Naive thymus-derived CD4-positive, alpha-beta T cell (primary cell): ENCODE data around the gene HRCT1. TPM values are rescaled to one million over a fixed set of nuclear protein-coding genes. Genes with fewer than 3 reads are reported as not detected.

ENCODE experiments used
- ATAC-seq: fragments of 150-1000 bp; cut with Tn5 transposase; 2 replicates; pipeline ENCODE4 v1.10.0; 2021; ENCODE audit warnings: mild to moderate bottlenecking, moderate library complexity
- CTCF ChIA-PET: fragments of 350-600 bp; sonication (Branson Sonifier 250); formaldehyde crosslinking; loops from one replicate; lab custom pipeline; 2021; ENCODE audit warnings: antibody characterized with exemption; lab: Charles Lee
- POLR2A ChIA-PET: fragments of 350-600 bp; sonication (Branson Sonifier 250); formaldehyde crosslinking; loops from one replicate; lab custom pipeline; 2021; ENCODE audit warnings: antibody characterized with exemption, inconsistent platforms; lab: Charles Lee
- DNase-seq, 9 donors: peaks; one replicate each; pipeline versions ENCODE4 v3.0.0 to v3.0.0-alpha.2; 2020 to 2022; ENCODE audit warnings: mixed read lengths in 1 of 9
- H3K27ac ChIP-seq: one replicate; pipeline ENCODE4 v1.7.0; 2013; ENCODE audit warnings: mild to moderate bottlenecking, low read depth, low read length, moderate library complexity
- H3K27me3 ChIP-seq, 2 donors: one replicate each; pipeline ENCODE4 v1.7.0; 2013; ENCODE audit warnings: low read length in 2 of 2, mild to moderate bottlenecking in 2 of 2, moderate library complexity in 2 of 2; ENCODE audit not compliant: control insufficient read depth in 2 of 2, insufficient read depth in 2 of 2
- H3K36me3 ChIP-seq, 3 experiments: 1 replicate in 2 of 3; 2 replicates in 1 of 3; pipeline ENCODE4 v1.7.0; 2013; ENCODE audit warnings: low read length in 3 of 3, mild to moderate bottlenecking in 3 of 3, moderate library complexity in 1 of 3; ENCODE audit not compliant: insufficient read depth in 3 of 3, control insufficient read depth in 2 of 3
- H3K4me1 ChIP-seq, 2 donors: one replicate each; pipeline ENCODE4 v1.7.0; 2013; ENCODE audit warnings: low read length in 2 of 2, mild to moderate bottlenecking in 2 of 2, moderate library complexity in 1 of 2; ENCODE audit not compliant: control insufficient read depth in 2 of 2, insufficient read depth in 2 of 2
- H3K4me3 ChIP-seq: 2 replicates; pipeline ENCODE4 v1.7.0; 2013; ENCODE audit warnings: mild to moderate bottlenecking, low read length
- H3K9me3 ChIP-seq, 3 experiments: 1 replicate in 2 of 3; 2 replicates in 1 of 3; pipeline ENCODE4 v1.7.0; 2013; ENCODE audit warnings: low read length in 3 of 3; ENCODE audit not compliant: control insufficient read depth in 2 of 3
- H3K27ac Mint-ChIP-seq, 9 donors: one replicate each; pipeline ENCODE4 v1.8.0; 2020 to 2022; ENCODE audit warnings: mixed read lengths in 9 of 9, mild to moderate bottlenecking in 8 of 9, moderate library complexity in 5 of 9, inconsistent platforms in 2 of 9
- H3K27me3 Mint-ChIP-seq, 5 donors: one replicate each; pipeline ENCODE4 v1.8.0; 2021 to 2022; ENCODE audit warnings: mixed read lengths in 5 of 5, mild to moderate bottlenecking in 1 of 5
- H3K36me3 Mint-ChIP-seq, 5 donors: one replicate each; pipeline ENCODE4 v1.8.0; 2020 to 2022; ENCODE audit warnings: mixed read lengths in 5 of 5, mild to moderate bottlenecking in 3 of 5, inconsistent platforms in 1 of 5
- H3K4me1 Mint-ChIP-seq, 7 donors: one replicate each; pipeline ENCODE4 v1.8.0; 2020 to 2022; ENCODE audit warnings: mixed read lengths in 7 of 7, mild to moderate bottlenecking in 3 of 7, inconsistent platforms in 1 of 7
- H3K4me3 Mint-ChIP-seq, 10 donors: one replicate each; pipeline ENCODE4 v1.8.0; 2020 to 2022; ENCODE audit warnings: mild to moderate bottlenecking in 10 of 10, mixed read lengths in 10 of 10, moderate library complexity in 6 of 10, inconsistent platforms in 2 of 10
- H3K9me3 Mint-ChIP-seq, 11 donors: one replicate each; pipeline ENCODE4 v1.8.0; 2020 to 2022; ENCODE audit warnings: mixed read lengths in 11 of 11, mild to moderate bottlenecking in 4 of 11, inconsistent platforms in 1 of 11, moderate library complexity in 1 of 11
- intact Hi-C, 2 donors: fragments of 100-400 bp; cut with micrococcal nuclease; formaldehyde crosslinking; loops; one replicate each; pipeline ENCODE4 v1.15.1; 2023
- polyA plus RNA-seq, 2 donors: library from polyadenylated mRNA; unstranded; fragments of 300-500 nt; fragmentation: Illumina TruSeq; gene quantifications; one replicate each; pipeline ENCODE4 v1.2.3, GENCODE V29; 2021
- total RNA-seq, 6 experiments: library from RNA in 5 of 6; stranded (reverse) in 5 of 6; gene quantifications; 1 replicate in 5 of 6; 2 replicates in 1 of 6; pipeline ENCODE4 v1.2.3 and lab custom pipeline; 2021 to 2026

HRCT1 gene
- total RNA-seq = not detected
- polyA plus RNA-seq = not detected
- not detected for total RNA-seq (lab: John Stamatoyannopoulos, UW)

DNA sequence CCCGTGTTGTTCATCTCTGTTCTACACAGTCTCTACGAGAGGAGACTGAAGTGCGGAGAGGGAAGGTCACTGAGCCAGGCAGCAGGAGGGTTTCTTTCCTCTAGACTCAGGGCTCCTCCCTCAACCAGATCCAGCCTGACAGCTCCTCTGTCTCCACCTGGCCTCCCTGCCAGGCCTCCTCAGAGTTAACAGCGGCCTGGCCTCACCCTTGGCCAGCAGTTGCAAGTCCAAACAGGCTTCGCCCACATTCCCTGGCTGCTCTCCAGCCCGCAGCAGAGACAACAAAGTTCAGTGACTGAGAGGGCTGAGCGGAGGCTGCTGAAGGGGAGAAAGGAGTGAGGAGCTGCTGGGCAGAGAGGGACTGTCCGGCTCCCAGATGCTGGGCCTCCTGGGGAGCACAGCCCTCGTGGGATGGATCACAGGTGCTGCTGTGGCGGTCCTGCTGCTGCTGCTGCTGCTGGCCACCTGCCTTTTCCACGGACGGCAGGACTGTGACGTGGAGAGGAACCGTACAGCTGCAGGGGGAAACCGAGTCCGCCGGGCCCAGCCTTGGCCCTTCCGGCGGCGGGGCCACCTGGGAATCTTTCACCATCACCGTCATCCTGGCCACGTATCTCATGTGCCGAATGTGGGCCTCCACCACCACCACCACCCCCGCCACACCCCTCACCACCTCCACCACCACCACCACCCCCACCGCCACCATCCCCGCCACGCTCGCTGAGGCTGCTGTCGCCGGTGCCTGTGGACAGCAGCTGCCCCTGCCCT is at the start of gene HRCT1:
Gene HRCT1 (plus strand): TSS at position 291 of the 768 bp plus-strand sequence. CDS start 86 bp downstream, at position 377.
- intact Hi-C loops = no loop called here
- Mint-ChIP-seq H3K4me3 (peak within 1 kb of the TSS in 5 of 10 donors; percentile 16 to 85 (median 32)), H3K4me1 (peaks cover 25 to 75% (median 53%) of the 10 kb centered on the region in 7 donors), H3K36me3 (no peaks in the 10 kb centered on the region), H3K27me3 (peaks cover 0 to 8% (median 0%) of the 10 kb centered on the region in 5 donors), H3K9me3 (no peaks in the 10 kb centered on the region), H3K27ac (peak within 1 kb of the TSS in 7 of 9 donors; percentile 34 to 79 (median 63))
- no peak for ATAC-seq
- DNase-seq = no peak
- CTCF ChIA-PET = interaction anchor here (0.9 to 5.8 kb wide), 2 partner anchors 39 to 49 kb away, joined by 4 to 80 read pairs; no protein-coding TSS in a partner anchor
- Histone ChIP-seq H3K4me3 (no peak within 1 kb of the TSS), H3K27ac (no peak within 1 kb of the TSS), H3K9me3 (no peaks in the 10 kb centered on the region), H3K4me1 (peaks cover 27 to 61% of the 10 kb centered on the region in 2 donors), H3K36me3 (no peaks in the 10 kb centered on the region), H3K27me3 (peaks cover 0 to 3% of the 10 kb centered on the region in 2 donors)
- POLR2A ChIA-PET = interaction anchor here (0.8 kb wide), 1 partner anchor 9 kb away, joined by 3 read pairs; no protein-coding TSS in a partner anchor

- no peak overlapping the region for H3K27ac Mint-ChIP-seq
- ATAC-seq = no peak
- no peak overlapping the region for H3K27ac ChIP-seq
Measured at GRCh38 chr9:35856206-35856605, 49.8 kb upstream of the HRCT1 start.

DNA sequence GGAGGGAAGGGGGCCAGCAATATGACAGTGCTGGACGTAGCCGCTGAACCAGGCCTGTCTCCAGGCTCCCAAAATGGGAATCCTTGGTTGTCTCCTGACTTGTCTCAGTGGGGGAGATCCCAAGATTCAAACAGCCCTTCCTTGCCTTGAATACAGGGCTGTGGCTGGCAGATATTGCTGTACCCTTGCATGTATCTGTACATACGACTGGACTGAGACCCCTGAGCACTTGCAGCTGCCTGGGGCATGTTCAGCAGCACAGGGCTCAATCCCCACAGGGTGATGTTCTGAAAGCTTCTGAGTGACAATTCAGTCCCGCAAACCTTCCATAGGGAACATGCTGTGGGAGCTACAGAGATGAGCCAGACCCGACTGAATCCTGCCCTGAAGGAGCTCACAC is 49.1 kb upstream of the HRCT1 start:
- no peak overlapping the region for H3K27ac ChIP-seq
- H3K27ac Mint-ChIP-seq = no peak overlapping the region
- POLR2A ChIA-PET = no interaction called here
- peak in 1 of 9 donors; percentile 4 for DNase-seq
- peaks cover 0 to 18% (median 7%) of the 10 kb centered on the region in 5 donors for H3K27me3 Mint-ChIP-seq
- H3K27me3 ChIP-seq = no peaks in the 10 kb centered on the region
- no peaks in the 10 kb centered on the region for H3K9me3 ChIP-seq
- CTCF ChIA-PET = interaction anchor here (1.0 kb wide), 1 partner anchor 199 kb away, joined by 3 read pairs; the partner anchor contains the start of genes CCDC107 and RMRP
- H3K4me1 ChIP-seq = no peaks in the 10 kb centered on the region
- H3K4me1 Mint-ChIP-seq = peaks cover 0 to 13% (median 3%) of the 10 kb centered on the region in 7 donors
- H3K36me3 Mint-ChIP-seq = peaks cover 0 to 8% (median 0%) of the 10 kb centered on the region in 5 donors
- H3K9me3 Mint-ChIP-seq = no peaks in the 10 kb centered on the region
- ATAC-seq = no peak
- intact Hi-C loops = no loop called here
- H3K4me3 ChIP-seq = no peak overlapping the region
- no peaks in the 10 kb centered on the region for H3K36me3 ChIP-seq
- no peak overlapping the region for H3K4me3 Mint-ChIP-seq

More at GRCh38 chr9:35856206-35856605, 49.8 kb upstream of the HRCT1 start:
- H3K4me3 ChIP-seq = no peak overlapping the region
- no peaks in the 10 kb centered on the region for H3K27me3 ChIP-seq
- H3K4me1 ChIP-seq = no peaks in the 10 kb centered on the region
- H3K4me3 Mint-ChIP-seq = no peak overlapping the region
- H3K4me1 Mint-ChIP-seq = peaks cover 0 to 9% (median 3%) of the 10 kb centered on the region in 7 donors
- POLR2A ChIA-PET = no interaction called here
- CTCF ChIA-PET = no interaction called here
- H3K9me3 ChIP-seq = no peaks in the 10 kb centered on the region
- intact Hi-C loops = no loop called here
- H3K36me3 ChIP-seq = no peaks in the 10 kb centered on the region
- peak in 1 of 9 donors; percentile 10 for DNase-seq
- peaks cover 0 to 16% (median 2%) of the 10 kb centered on the region in 5 donors for H3K27me3 Mint-ChIP-seq
- peaks cover 0 to 8% (median 0%) of the 10 kb centered on the region in 5 donors for H3K36me3 Mint-ChIP-seq
- H3K9me3 Mint-ChIP-seq = no peaks in the 10 kb centered on the region

GRCh38 chr9:35858458-35858857 is 47.5 kb upstream of the HRCT1 start:
- H3K36me3 ChIP-seq = no peaks in the 10 kb centered on the region
- H3K4me3 ChIP-seq = no peak overlapping the region
- POLR2A ChIA-PET = no interaction called here

GRCh38 chr9:35859310-35859989 is 46.6 kb upstream of the HRCT1 start:
- H3K36me3 ChIP-seq = no peaks in the 10 kb centered on the region

More at GRCh38 chr9:35858458-35858857, 47.5 kb upstream of the HRCT1 start:
- Histone ChIP-seq H3K9me3 (no peaks in the 10 kb centered on the region), H3K27ac (no peak overlapping the region), H3K27me3 (no peaks in the 10 kb centered on the region), H3K4me1 (no peaks in the 10 kb centered on the region)
- intact Hi-C loops = no loop called here
- CTCF ChIA-PET = interaction anchor here (1.2 kb wide), 1 partner anchor 68 kb away, joined by 4 read pairs; no protein-coding TSS in a partner anchor
- H3K9me3 Mint-ChIP-seq = no peaks in the 10 kb centered on the region
- H3K27ac Mint-ChIP-seq = no peak overlapping the region
- H3K36me3 Mint-ChIP-seq = peaks cover 0 to under 1% (median 0%) of the 10 kb centered on the region in 5 donors
- no peak overlapping the region for H3K4me3 Mint-ChIP-seq
- ATAC-seq (no peak), DNase-seq (no peak)
- peaks cover 0 to 21% (median 13%) of the 10 kb centered on the region in 5 donors for H3K27me3 Mint-ChIP-seq
- peaks cover 0 to 13% (median 3%) of the 10 kb centered on the region in 7 donors for H3K4me1 Mint-ChIP-seq

GRCh38 chr9:35859990-35860339 is 46.0 kb upstream of the HRCT1 start:
- no peaks in the 10 kb centered on the region for H3K36me3 Mint-ChIP-seq
- Histone ChIP-seq H3K36me3 (no peaks in the 10 kb centered on the region), H3K27me3 (no peaks in the 10 kb centered on the region), H3K4me3 (no peak overlapping the region), H3K27ac (no peak overlapping the region), H3K4me1 (no peaks in the 10 kb centered on the region), H3K9me3 (no peaks in the 10 kb centered on the region)
- intact Hi-C loops = no loop called here
- no peak for ATAC-seq
- no peak for DNase-seq
- peaks cover 0 to 21% (median 17%) of the 10 kb centered on the region in 5 donors for H3K27me3 Mint-ChIP-seq
- ChIA-PET CTCF (no interaction called here), POLR2A (no interaction called here)
- H3K4me1 Mint-ChIP-seq = peaks cover 0 to 13% (median 3%) of the 10 kb centered on the region in 7 donors
- no peak overlapping the region for H3K4me3 Mint-ChIP-seq
- no peak overlapping the region for H3K27ac Mint-ChIP-seq
- H3K9me3 Mint-ChIP-seq = no peaks in the 10 kb centered on the region

More at GRCh38 chr9:35859310-35859989, 46.6 kb upstream of the HRCT1 start:
- ATAC-seq (peak; percentile 76), DNase-seq (peak in 1 of 9 donors; percentile 17)
- Mint-ChIP-seq H3K27ac (peak overlapping the region in 1 of 9 donors; percentile 39), H3K36me3 (no peaks in the 10 kb centered on the region), H3K4me1 (peaks cover 0 to 13% (median 3%) of the 10 kb centered on the region in 7 donors), H3K9me3 (no peaks in the 10 kb centered on the region), H3K27me3 (peaks cover 0 to 21% (median 17%) of the 10 kb centered on the region in 5 donors), H3K4me3 (no peak overlapping the region)
- no peaks in the 10 kb centered on the region for H3K27me3 ChIP-seq
- H3K4me1 ChIP-seq = no peaks in the 10 kb centered on the region
- ChIA-PET POLR2A (no interaction called here), CTCF (interaction anchor here (1.2 kb wide), 1 partner anchor 69 kb away, joined by 4 read pairs; no protein-coding TSS in a partner anchor)
- no peak overlapping the region for H3K27ac ChIP-seq
- H3K9me3 ChIP-seq = no peaks in the 10 kb centered on the region
- H3K4me3 ChIP-seq = no peak overlapping the region
- intact Hi-C loops = no loop called here
